Progenitor cell of endocrine pancreas (in vitro differentiated cells): ENCODE data around the gene ANKRD17. TPM values are rescaled to one million over a fixed set of nuclear protein-coding genes. Genes with fewer than 3 reads are reported as not detected.

Experiments
- DNase-seq: peaks from one replicate; pipeline ENCODE4 v3.0.0; 2021; ENCODE audit warnings: low spot score; ENCODE audit not compliant: unreplicated experiment
- H3K27ac Mint-ChIP-seq: 2 replicates; pipeline ENCODE4 v1.8.0; 2021; ENCODE audit warnings: mild to moderate bottlenecking, moderate library complexity, mixed read lengths
- H3K27me3 Mint-ChIP-seq: 2 replicates; pipeline ENCODE4 v1.8.0; 2021; ENCODE audit warnings: mixed read lengths
- H3K36me3 Mint-ChIP-seq: 2 replicates; pipeline ENCODE4 v1.8.0; 2022; ENCODE audit warnings: mixed read lengths; ENCODE audit not compliant: insufficient read depth
- H3K4me1 Mint-ChIP-seq: 2 replicates; pipeline ENCODE4 v1.8.0; 2021; ENCODE audit warnings: low read depth, mixed read lengths
- H3K4me3 Mint-ChIP-seq: 2 replicates; pipeline ENCODE4 v1.8.0; 2021; ENCODE audit warnings: low read depth, mild to moderate bottlenecking, moderate library complexity, mixed read lengths
- H3K9me3 Mint-ChIP-seq: 2 replicates; pipeline ENCODE4 v1.8.0; 2021; ENCODE audit warnings: low read depth, mixed read lengths
- total RNA-seq: library from RNA; stranded (reverse); gene quantifications from 2 replicates; pipeline ENCODE4 v1.2.1, GENCODE V29; 2021
- TF ChIP-seq, protein P1 (sequence below): fragments of 200-600 bp; sonication (generic); IDR thresholded peaks from one replicate; pipeline ENCODE4 v1.5.0; 2021; ENCODE audit warnings: antibody characterized with exemption, mild to moderate bottlenecking; ENCODE audit not compliant: unreplicated experiment

Gene ANKRD17
- total RNA-seq, 1 donor from 2014 or later, result 90.8 TPM

- TF ChIP-seq, protein P1, sequence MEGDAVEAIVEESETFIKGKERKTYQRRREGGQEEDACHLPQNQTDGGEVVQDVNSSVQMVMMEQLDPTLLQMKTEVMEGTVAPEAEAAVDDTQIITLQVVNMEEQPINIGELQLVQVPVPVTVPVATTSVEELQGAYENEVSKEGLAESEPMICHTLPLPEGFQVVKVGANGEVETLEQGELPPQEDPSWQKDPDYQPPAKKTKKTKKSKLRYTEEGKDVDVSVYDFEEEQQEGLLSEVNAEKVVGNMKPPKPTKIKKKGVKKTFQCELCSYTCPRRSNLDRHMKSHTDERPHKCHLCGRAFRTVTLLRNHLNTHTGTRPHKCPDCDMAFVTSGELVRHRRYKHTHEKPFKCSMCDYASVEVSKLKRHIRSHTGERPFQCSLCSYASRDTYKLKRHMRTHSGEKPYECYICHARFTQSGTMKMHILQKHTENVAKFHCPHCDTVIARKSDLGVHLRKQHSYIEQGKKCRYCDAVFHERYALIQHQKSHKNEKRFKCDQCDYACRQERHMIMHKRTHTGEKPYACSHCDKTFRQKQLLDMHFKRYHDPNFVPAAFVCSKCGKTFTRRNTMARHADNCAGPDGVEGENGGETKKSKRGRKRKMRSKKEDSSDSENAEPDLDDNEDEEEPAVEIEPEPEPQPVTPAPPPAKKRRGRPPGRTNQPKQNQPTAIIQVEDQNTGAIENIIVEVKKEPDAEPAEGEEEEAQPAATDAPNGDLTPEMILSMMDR, result no peak
- H3K27me3 Mint-ChIP-seq, result no peaks in the 10 kb centered on the region
- no peaks in the 10 kb centered on the region for H3K9me3 Mint-ChIP-seq
- no peak overlapping the region for H3K4me3 Mint-ChIP-seq
- H3K27ac Mint-ChIP-seq, result peak overlapping the region; percentile 56
- no peaks in the 10 kb centered on the region for H3K4me1 Mint-ChIP-seq
- DNase-seq, result no peak
- peaks cover 22% of the 10 kb centered on the region for H3K36me3 Mint-ChIP-seq
These were observed 170.7 kb downstream of the ANKRD17 start for GRCh38 chr4:73087871-73088270.

DNA sequence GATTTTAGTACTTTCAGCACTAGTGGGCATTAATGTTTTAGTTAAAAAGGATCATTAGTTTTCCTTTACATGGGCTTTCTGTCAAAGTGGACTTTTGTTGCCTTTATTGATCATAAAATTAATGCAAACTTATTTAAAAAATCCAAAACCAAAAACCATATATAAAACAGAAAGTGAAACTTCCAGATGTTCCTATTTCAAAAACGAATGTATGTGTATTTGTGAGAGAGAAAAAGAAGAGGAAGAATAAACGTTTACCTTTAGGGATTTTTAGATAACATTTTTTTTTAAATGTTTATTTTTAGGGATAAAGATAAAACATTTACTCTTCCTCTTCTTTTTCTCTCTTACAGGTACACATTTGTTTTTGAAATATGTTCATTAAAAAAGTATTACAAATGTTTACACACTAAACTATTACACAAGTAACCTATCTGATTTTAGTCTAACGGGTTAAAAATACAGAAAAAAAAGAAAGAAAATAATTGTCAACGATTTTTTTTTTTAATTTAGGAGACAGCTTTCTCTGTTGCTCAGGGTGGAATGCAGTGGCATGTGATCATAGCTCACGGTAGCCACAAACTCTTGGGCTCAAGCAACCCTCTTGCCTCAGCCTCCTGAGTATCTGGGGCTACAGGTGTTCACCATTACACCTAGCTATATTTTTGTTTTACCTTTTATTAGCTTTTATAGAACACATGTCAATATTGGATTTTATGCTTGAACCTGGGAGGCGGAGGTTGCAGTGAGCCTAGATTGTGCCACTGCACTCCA lies 172.3 kb downstream of the ANKRD17 start:
- Mint-ChIP-seq H3K4me3 (no peak overlapping the region), H3K27ac (no peak overlapping the region), H3K36me3 (peaks cover 21% of the 10 kb centered on the region), H3K27me3 (no peaks in the 10 kb centered on the region), H3K4me1 (no peaks in the 10 kb centered on the region), H3K9me3 (no peaks in the 10 kb centered on the region)
- TF ChIP-seq, protein P1, result no peak
- DNase-seq, result no peak

GRCh38 chr4:73080789-73081188 lies 177.8 kb downstream of the ANKRD17 start:
- TF ChIP-seq, protein P1, result no peak
- Mint-ChIP-seq H3K4me3 (no peak overlapping the region), H3K9me3 (no peaks in the 10 kb centered on the region), H3K36me3 (peaks cover 27% of the 10 kb centered on the region), H3K4me1 (no peaks in the 10 kb centered on the region), H3K27ac (no peak overlapping the region), H3K27me3 (no peaks in the 10 kb centered on the region)
- no peak for DNase-seq

DNA sequence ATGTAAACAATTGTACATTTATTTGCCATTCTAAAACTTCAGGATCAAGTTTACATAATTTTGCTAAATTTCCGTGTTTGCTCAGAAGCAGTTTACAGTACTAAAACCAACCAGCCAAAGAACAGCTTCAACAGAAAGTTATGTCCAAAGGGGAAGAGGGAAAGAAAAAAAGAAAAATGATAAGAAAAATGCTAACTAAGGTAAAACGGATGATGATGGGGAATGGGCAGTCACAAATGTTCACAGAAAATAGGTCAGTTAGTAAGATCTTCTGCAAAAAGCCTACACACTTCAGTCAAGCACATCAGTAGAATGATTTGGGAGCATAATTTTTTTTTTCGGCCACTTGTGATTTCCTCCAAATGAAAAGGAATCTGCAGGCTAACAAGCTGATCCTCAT lies 182.8 kb downstream of the ANKRD17 start:
- Mint-ChIP-seq H3K36me3 (peaks cover 23% of the 10 kb centered on the region), H3K27me3 (no peaks in the 10 kb centered on the region), H3K9me3 (no peaks in the 10 kb centered on the region), H3K4me1 (no peaks in the 10 kb centered on the region), H3K4me3 (no peak overlapping the region), H3K27ac (no peak overlapping the region)
- TF ChIP-seq, protein P1, result no peak
- DNase-seq, result no peak

DNA sequence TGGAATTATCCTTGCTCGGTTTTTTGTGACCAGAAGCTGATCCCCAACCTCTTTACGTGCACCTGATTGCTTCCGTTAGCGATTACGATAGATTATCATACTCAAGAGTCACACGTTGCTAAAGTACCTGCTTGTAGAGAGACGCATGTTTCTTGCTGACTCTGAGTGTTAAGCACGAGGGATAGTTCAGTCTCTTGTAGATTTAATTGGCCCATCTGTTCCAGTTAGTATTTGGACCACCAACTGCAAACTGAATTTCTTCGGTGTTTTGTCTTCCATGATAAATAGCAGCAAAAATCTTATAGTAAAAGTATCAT lies 188.6 kb downstream of the ANKRD17 start:
- H3K9me3 Mint-ChIP-seq, result no peaks in the 10 kb centered on the region
- peak overlapping the region; percentile 94 for H3K4me3 Mint-ChIP-seq
- H3K27me3 Mint-ChIP-seq, result no peaks in the 10 kb centered on the region
- no peak for DNase-seq
- H3K36me3 Mint-ChIP-seq, result peaks cover 2% of the 10 kb centered on the region
- peaks cover 11% of the 10 kb centered on the region for H3K4me1 Mint-ChIP-seq
- TF ChIP-seq, protein P1, result no peak
- H3K27ac Mint-ChIP-seq, result peak overlapping the region; percentile 98
